ENCODE data around the gene MECP2.

- TF ChIP-seq CTCF (IDR thresholded peaks at IDR 0.05) = peak; percentile 32 to 61 (median 52)
- peak in 1 of 2 donors; percentile 3 for TF ChIP-seq POLR2A (IDR thresholded peaks at IDR 0.05)
These were observed 46.2 kb downstream of the MECP2 start for GRCh38 chrX:154051201-154051810.

Measured in thyroid gland (tissue), 4 donors.